HG02870 (cell line): ENCODE data around the gene BAIAP2.

Experiments
- ATAC-seq: cut with Tn5 transposase; IDR thresholded peaks from one replicate; pipeline ENCODE4 v1.9.1; 2021; ENCODE audit warnings: mild to moderate bottlenecking, moderate library complexity; ENCODE audit not compliant: unreplicated experiment

The BAIAP2 gene

GRCh38 chr17:81102352-81102751 lies 67.4 kb downstream of the BAIAP2 start:
- no peak for ATAC-seq

- no peak for ATAC-seq
Measured at GRCh38 chr17:81102869-81103268, 67.9 kb downstream of the BAIAP2 start.

- ATAC-seq = no peak
Measured at GRCh38 chr17:81103379-81103778, 68.4 kb downstream of the BAIAP2 start.

- no peak for ATAC-seq
Measured at GRCh38 chr17:81106716-81107115, 71.8 kb downstream of the BAIAP2 start.

- no peak for ATAC-seq
Measured at GRCh38 chr17:81108220-81108619, 73.3 kb downstream of the BAIAP2 start.

GRCh38 chr17:81109957-81110356 lies 75.0 kb downstream of the BAIAP2 start:
- ATAC-seq = no peak

GRCh38 chr17:81110488-81111040 lies 75.6 kb downstream of the BAIAP2 start:
- ATAC-seq = no peak

GRCh38 chr17:81111066-81111465 lies 76.1 kb downstream of the BAIAP2 start:
- no peak for ATAC-seq

- ATAC-seq = no peak
Measured at GRCh38 chr17:81112450-81112849, 77.5 kb downstream of the BAIAP2 start.

GRCh38 chr17:81113158-81113724 lies 78.3 kb downstream of the BAIAP2 start:
- ATAC-seq = no peak

- no peak for ATAC-seq
Measured at GRCh38 chr17:81114351-81115093, 79.6 kb downstream of the BAIAP2 start.

- ATAC-seq = no peak
Measured at GRCh38 chr17:81115219-81115618, 80.3 kb downstream of the BAIAP2 start.

GRCh38 chr17:81115749-81116464 lies 81.0 kb downstream of the BAIAP2 start:
- ATAC-seq = no peak

GRCh38 chr17:81116704-81117103 lies 81.8 kb downstream of the BAIAP2 start:
- no peak for ATAC-seq

- ATAC-seq = no peak
Measured at GRCh38 chr17:81117672-81118198, 82.8 kb downstream of the BAIAP2 start.

- ATAC-seq = no peak
Measured at GRCh38 chr17:81118308-81119221, 83.6 kb downstream of the BAIAP2 start.

GRCh38 chr17:81119223-81120148 lies 84.5 kb downstream of the BAIAP2 start:
- ATAC-seq = no peak

GRCh38 chr17:81120149-81120484 lies 85.2 kb downstream of the BAIAP2 start:
- ATAC-seq = no peak
